Activated naive CD4-positive, alpha-beta T cell treated with anti-CD3 and anti-CD28 coated beads, Interleukin-2, amount 50 U/mL, for 72 hours (primary cell): ENCODE data around the gene CACNA1B. TPM values are rescaled to one million over a fixed set of nuclear protein-coding genes. Genes with fewer than 3 reads are reported as not detected.
"Not testable (repeated sequence)": the region's sequence is repeated elsewhere in the genome, so short reads cannot be mapped to it uniquely, and the experiment has no call there.

Experiments
- ATAC-seq, 2 donors: fragments of 150-1000 bp; cut with Tn5 transposase; 2 replicates each; pipeline ENCODE4 v1.10.0; 2021; ENCODE audit warnings: mild to moderate bottlenecking in 2 of 2, moderate library complexity in 2 of 2
- DNase-seq, 2 donors: peaks; one replicate each; pipeline ENCODE4 v3.0.0; 2021 to 2022; ENCODE audit warnings: low spot score in 2 of 2
- H3K27ac Mint-ChIP-seq, 2 donors: one replicate each; pipeline ENCODE4 v1.8.0; 2022; ENCODE audit warnings: mild to moderate bottlenecking in 2 of 2, mixed read lengths in 2 of 2
- H3K36me3 Mint-ChIP-seq, 2 donors: one replicate each; pipeline ENCODE4 v1.8.0; 2022; ENCODE audit warnings: mixed read lengths in 2 of 2
- H3K9me3 Mint-ChIP-seq, 2 donors: one replicate each; pipeline ENCODE4 v1.8.0; 2022; ENCODE audit warnings: mixed read lengths in 2 of 2
- total RNA-seq, 2 donors: library from RNA; stranded (reverse); gene quantifications; one replicate each; pipeline ENCODE4 v1.2.3, GENCODE V29; 2022

Gene CACNA1B
- total RNA-seq, 2 donors from 2014 or later = 0.04 to 0.07 TPM

DNA sequence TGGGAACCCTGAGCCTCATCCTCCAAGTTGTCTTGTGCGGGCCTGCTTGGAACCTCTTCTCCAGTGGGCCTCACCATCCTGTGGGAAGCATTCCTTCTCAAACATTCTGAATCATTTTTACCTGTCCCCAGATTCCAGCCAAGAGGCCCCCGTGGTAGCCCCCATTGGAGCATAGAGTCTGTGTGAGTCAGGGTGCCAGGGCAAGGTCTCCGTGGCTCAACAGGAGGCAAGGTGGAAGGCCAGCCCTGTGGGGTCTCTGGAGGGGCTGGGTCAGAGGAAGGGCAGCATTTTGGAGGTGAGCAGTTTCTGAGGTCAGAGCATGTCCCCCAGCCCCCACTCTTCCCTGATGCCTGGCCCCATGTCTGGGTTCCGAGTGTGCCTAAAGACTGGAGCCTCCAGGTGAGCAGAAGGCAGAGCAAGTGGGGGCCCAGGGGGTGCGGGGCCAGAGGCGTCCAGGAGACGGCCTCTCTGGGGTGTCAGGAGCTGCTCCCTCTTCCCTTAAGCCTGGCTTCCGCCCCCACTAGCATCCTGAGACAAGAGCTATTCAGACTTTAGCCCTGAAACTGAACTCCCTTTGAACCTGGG, 2.1 kb downstream of the CACNA1B start:
- no peaks in the 10 kb centered on the region for H3K9me3 Mint-ChIP-seq
- H3K36me3 Mint-ChIP-seq = peaks cover 0 to 5% of the 10 kb centered on the region in 2 donors
- ATAC-seq = no peak

DNA sequence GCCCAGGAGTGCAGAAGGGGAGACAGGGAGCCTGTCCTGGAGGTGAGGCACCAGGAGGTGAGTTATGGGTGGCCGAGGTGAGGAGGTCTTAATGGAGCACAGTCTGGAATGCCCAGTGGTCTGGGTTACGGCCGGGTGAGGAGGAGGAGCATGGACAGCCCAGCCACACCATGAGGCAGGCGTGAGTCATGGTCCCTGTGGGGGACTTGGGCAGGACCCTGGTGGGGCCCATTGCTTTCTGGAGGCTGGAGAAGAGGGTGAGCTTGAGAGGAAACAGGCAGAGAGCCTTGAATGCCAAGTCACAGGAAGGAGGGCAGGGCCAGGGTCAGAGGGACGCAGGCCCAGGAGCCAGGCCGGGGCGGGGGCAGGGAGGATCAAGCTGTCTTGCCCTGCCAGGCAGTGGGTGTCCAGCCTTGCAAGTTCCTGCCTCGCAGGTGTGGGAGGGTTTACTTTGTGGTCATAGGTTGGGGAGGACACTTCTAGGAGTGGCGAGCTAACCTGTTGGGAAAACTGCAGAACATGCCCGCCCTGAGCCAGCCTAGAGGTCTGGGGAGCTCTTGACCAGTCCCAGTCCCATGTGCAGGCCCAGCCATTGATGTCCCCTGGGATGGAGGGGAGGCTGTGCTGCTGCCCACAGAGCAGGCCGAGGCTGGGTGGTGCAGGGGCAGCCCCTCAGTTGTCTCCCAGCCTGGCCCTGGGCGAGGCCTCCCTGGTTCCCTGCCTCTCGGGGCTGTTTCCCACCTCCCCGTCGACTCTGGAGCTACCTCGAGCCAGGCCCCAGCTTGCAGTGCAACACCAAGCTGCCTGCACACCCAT, 2.8 kb downstream of the CACNA1B start:
- H3K27ac Mint-ChIP-seq = no peak overlapping the region
- peaks cover 0 to 5% of the 10 kb centered on the region in 2 donors for H3K36me3 Mint-ChIP-seq
- no peak for DNase-seq
- no peaks in the 10 kb centered on the region for H3K9me3 Mint-ChIP-seq
- ATAC-seq = no peak

More for the DNA sequence above, 2.1 kb downstream of the CACNA1B start:
- no peak for DNase-seq
- H3K27ac Mint-ChIP-seq = no peak overlapping the region

DNA sequence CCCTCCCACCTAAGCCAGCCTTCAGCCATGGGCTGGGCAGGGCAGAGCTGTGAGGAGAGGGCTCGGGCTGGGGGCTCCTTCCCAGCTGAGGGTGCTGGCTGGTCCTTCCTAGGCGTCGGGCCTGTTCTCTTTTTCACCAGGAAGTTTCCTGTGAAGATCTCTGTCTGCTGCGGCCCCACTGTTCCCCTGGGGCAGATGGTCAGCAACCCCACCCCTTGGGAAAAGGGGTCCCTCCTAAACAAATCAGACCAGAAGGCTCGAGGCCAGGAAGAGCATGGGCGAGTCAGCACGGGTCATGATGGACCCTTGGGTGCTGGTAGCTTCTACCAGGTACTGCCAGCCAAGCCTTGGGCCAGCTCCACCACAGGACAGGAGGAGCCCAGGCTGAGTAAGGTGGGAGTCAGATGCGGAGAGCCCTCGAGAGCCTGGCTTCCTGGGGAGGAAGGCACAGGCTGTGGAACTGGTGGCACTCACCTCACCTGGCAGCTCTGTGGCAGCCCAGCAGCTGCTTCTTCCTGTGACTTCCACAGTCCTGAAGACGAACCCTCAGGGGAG, 3.5 kb downstream of the CACNA1B start:
- Mint-ChIP-seq H3K36me3 (peaks cover 0 to 5% of the 10 kb centered on the region in 2 donors), H3K27ac (no peak overlapping the region), H3K9me3 (no peaks in the 10 kb centered on the region)
- DNase-seq (no peak), ATAC-seq (no peak)

DNA sequence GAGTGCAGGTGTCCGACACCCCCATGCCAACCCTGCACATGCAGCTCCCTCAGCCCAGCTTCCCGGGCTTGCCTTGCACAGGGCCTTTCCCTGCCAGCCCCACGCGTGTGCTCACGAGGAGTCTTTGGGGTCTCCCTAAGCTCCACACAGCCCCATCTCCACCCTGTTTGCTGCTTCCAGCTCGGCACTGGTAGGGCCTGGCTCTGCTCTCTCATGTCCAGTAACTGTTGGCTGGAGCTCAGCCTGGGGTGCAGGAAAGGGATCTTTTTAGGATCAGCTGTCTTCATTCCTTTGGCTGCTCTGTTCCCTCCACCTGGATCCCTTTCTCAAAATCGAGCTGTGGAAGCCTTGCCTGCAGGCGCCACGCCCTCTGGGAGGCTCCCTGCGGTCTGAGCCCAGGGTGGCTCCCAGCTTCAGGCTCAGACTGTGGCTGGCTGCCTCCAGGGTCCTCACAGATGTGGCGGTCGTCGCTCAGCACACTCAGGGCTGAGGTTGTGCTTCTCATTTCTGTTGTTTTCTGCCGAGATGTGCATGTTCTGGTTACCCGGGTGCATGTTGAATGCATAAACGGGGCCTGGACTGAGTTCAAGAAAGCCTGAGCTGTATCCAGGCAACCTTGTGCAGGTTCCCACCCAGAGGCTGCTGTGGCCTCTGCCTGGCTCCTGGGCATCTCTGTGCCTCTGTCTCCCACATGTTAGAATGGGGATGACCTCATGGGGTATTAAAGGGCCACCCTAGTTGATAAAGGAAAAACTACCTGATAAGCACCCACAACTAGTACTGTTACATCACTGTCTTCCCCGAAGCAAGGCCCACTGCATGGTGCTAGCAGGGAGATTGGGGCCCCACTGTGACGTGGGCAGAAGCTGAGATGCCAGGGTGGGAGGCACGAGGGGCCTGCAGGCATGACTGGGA, 4.3 kb downstream of the CACNA1B start:
- H3K36me3 Mint-ChIP-seq = no peaks in the 10 kb centered on the region
- DNase-seq (no peak), ATAC-seq (no peak)
- H3K27ac Mint-ChIP-seq = no peak overlapping the region
- no peaks in the 10 kb centered on the region for H3K9me3 Mint-ChIP-seq

DNA sequence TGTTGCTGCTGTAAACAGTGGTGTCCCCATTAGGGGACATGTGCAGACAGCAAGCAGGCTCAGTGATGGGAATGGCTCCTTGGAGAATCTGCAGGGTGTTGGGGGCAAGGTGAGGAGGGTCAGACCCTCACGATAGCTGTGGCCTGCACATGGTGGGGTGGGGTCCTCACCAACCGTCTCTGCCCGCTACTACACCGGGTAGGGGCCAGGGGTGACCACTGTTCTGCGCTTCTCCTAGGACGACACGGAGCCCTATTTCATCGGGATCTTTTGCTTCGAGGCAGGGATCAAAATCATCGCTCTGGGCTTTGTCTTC, 4.9 kb downstream of the CACNA1B start:
- no peak for ATAC-seq
- no peak overlapping the region for H3K27ac Mint-ChIP-seq
- H3K36me3 Mint-ChIP-seq = no peaks in the 10 kb centered on the region
- no peaks in the 10 kb centered on the region for H3K9me3 Mint-ChIP-seq
- DNase-seq = no peak

DNA sequence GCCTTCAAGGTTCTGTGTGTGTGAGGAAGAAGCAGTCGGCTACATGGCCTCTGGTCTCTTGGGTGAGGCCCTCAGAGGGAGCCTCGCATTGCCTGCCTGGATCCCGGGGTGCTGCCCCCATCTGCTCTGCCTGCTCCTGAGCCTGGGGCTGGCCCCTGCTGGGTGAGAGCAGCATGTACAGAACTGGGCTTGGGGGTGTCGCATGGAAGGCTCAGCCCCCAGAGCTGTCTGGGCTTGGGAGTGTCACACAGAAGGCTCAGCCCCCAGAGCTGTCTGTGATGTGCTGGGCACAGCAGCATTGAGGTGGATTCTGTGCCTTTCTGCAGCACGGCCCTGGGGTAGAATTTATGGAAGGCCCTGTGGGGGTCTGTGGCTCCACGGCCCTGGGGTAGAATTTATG, 6.4 kb downstream of the CACNA1B start:
- not testable (repeated sequence) for H3K27ac Mint-ChIP-seq, H3K9me3 Mint-ChIP-seq, H3K36me3 Mint-ChIP-seq, ATAC-seq, DNase-seq

DNA sequence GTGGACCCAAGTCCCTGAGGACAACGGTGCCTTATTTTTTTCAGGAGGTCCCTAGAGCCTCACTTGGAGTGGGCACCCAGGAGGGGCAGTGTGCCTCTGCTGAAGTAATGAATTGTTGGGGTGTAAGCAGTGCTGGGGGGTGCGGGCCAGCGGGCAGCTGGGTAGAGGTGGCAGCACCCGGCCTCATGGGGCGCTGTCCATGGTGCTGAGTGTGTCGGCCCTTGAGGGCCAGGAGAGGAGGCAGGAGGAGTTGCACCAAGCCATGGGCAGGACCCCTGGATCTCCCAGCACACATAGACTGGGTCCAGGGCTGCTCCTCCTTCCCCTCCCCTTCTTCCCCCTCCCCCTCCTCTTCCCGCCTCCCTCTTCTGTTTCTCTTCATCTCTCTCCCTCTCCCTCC, 7.0 kb downstream of the CACNA1B start:
- ATAC-seq = peak in 1 of 2 donors; percentile 26
- not testable (repeated sequence) for H3K9me3 Mint-ChIP-seq, H3K36me3 Mint-ChIP-seq, H3K27ac Mint-ChIP-seq, DNase-seq

DNA sequence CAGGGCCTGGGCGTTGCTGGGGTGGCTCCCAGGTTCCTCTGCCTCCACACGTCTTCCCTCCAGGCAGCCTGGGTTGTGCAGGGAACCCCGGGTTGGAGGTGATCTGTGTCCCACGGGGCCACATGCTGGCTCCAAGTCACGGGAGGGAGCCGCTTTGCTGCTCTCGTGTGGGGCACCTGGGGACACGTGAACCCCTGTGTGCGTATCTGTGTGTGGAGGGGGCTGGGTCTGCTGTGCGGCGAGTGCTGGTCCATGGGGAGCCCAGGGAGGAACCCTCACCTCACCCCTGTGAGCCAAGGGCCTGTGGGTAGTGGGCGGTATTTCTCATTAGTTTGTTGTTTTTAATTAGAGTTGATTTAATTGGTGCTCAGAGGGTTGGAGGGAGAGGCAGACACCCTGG, 7.5 kb downstream of the CACNA1B start:
- not testable (repeated sequence) for DNase-seq, H3K27ac Mint-ChIP-seq, ATAC-seq, H3K9me3 Mint-ChIP-seq, H3K36me3 Mint-ChIP-seq

DNA sequence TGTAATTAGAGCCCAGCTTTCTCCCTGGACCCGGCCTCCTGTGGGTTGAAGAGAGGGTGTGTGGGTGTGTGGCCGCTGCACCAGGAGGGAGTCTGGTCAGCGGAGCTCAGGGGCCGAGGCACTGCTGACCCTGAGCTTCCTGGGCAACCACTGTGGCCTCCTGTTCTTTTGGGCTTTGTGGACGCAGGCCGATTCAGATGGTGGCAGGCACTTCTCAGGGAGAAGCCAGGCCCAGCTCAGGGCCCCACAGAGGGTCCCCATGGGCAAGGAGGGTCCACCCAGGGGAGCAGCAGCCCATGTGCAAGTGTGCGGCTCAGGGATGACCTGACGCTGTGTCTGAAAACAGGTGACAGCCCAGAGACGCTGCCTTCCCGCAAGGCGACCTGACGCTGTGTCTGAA, 11.0 kb downstream of the CACNA1B start:
- H3K36me3 Mint-ChIP-seq, DNase-seq, ATAC-seq, H3K27ac Mint-ChIP-seq, H3K9me3 Mint-ChIP-seq: not testable (repeated sequence)

DNA sequence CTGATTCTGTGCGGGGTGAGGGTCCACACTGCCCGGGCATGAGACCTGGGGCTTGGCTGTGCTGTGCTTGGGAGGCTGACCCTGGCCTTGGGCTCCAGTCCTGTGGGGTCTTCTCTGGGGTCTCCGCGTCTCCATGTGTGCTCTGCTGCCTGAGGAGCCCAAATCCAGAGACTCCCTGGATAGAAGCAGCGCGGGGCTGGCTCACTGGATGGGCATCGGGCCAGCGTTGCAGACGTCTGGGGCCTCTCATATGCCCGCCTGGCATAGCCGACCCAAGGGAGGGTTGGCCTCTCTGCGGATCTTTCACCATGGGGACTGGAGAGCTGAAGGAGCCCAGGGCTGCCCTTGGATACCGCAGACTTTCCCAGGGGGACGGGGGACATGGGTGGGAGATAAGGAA, 12.4 kb downstream of the CACNA1B start:
- H3K27ac Mint-ChIP-seq, H3K36me3 Mint-ChIP-seq, ATAC-seq, H3K9me3 Mint-ChIP-seq, DNase-seq: not testable (repeated sequence)

DNA sequence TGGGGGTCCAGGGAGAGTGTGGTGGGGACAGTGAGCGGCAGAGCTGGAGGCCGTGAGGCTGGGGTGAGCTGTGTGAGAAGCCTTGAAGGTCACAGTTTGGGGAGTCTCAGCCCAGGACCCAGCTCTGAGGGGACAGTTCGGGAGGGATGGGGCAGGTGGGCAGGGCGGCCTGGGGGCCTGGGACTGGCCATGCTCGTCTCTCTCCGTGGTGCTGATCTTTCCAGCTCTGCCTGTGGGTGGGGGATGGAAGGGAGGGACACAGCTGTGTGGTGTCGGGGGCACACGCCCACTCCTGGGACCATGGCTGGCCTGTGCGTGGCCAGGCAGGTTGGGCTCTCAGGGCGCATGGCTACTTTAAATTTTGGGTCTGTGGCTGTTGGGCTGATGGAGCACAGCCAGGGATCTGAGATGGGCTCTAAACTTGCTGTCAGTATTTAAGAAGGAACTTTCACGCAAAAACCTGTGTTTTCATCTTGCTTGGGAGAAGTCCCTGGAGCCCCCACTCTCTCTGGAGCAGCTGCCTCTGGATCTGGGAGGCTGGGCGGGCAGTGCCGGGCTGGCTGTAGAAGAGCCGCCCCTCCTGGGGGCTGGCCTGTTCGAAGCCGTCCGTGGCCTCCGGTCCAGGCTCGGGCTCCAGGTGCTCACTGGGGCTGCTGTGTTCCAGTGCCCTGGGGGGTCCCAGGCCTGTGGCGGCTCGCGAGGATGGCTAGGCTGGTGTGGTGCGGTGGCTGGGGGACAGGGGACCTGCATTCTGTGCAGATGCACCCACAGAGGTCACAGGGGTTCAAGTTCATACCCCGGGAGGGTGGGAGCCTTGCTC, 13.4 kb downstream of the CACNA1B start:
- not testable (repeated sequence) for H3K9me3 Mint-ChIP-seq, H3K36me3 Mint-ChIP-seq, DNase-seq, ATAC-seq, H3K27ac Mint-ChIP-seq

DNA sequence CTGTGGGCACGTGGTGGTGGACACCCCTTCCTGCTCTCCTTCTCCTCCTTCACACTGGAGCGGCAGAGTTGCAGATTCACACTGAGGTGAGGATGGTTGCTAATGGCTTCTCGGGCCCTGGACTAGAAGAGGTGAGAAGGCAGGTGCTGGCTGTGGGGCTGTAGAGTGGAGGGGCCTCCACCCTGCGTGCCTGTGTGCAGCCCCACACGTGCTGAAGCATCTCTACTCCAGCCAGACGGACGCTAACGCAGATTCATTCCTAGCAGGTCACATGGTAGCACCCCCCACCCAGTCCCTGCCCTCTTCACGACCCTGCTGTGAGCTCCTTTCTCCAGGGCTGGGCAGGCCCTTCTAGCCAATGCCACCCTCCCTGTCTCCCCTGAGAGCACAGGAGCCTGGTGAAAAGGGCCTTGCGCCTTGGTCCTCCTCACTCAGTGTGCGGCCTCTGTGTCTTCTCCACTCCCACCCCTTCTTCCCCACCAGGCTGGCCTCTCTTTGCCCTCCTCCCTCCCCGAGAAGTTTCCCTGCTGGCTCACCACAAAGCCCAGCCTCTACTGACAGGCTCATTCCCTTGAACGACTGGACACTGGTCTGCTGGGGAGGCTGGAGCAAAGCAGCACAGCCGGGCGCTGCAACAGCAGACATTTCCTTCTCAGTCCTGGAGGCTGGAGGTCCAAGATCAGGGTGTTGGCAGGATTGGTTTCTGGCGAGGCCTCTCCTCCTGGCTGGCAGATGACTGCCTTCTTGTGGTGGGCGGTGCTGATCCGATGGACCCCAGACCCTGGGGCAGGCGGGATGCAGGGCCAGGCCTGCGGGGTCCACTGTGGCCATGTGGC, 14.2 kb downstream of the CACNA1B start:
- Mint-ChIP-seq H3K27ac (no peak overlapping the region), H3K36me3 (no peaks in the 10 kb centered on the region), H3K9me3 (no peaks in the 10 kb centered on the region)
- ATAC-seq (no peak), DNase-seq (no peak)

DNA sequence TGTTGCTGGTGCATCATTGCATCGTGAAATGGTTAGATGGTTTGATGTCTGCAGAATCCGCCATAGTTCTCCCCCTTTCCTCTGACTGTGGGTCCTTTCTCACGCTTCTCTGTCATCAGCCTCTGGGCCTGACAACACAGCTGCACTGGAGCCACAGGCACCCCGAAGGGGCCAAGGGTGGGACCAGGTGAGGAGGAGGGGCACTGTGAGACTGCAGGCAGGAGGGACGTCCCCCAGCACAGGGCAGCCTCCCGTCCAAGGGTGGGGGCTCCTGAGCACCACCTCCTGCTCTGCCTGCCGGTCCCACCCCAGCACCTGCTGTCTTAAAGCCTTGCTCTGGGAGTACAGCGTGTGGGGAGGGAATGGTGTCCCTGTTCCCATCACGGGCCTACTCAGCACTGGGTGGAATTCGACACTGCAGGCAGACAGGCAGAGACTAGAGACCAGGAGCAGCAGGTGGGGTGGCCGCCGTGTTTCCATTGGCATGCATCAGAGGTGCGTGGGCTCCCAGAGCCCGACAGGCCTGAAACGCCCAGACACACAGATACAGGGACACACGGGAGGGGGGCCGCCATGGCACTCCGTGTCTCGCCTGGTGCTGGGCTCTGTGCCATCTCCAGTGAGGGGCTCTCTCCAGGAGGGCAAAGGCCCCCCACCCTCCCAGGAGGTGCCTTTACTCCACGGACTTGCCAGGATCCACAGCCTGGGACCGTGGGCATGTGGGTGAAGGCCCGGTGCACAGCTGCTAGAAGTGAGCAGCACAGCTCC, 15.0 kb downstream of the CACNA1B start:
- Mint-ChIP-seq H3K27ac (no peak overlapping the region), H3K36me3 (no peaks in the 10 kb centered on the region), H3K9me3 (no peaks in the 10 kb centered on the region)
- no peak for ATAC-seq
- DNase-seq = no peak

DNA sequence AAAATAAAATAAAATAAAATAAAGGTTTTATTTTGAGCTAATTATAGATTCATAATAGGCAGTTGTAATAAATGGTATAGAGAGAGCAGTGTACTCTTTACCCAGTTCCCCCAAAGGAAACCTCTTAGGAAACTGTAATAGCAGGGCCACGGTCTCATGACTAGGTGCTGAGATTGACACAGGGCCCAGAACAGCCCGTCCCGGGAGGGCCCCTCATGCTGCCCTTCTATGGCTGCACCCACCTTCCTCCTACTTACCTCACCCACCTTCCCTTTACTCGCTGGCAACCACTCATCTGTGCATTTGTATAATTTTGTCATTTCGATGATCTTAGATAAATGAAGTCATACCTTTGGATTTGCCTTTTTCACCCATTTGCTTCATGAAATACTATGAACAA, 16.1 kb downstream of the CACNA1B start:
- H3K9me3 Mint-ChIP-seq = peaks cover 0 to 5% of the 10 kb centered on the region in 2 donors
- no peak overlapping the region for H3K27ac Mint-ChIP-seq
- H3K36me3 Mint-ChIP-seq = no peaks in the 10 kb centered on the region
- DNase-seq (no peak), ATAC-seq (no peak)
